GM21737 (cell line): ENCODE results near the gene EHD2.
"Not testable (repeated sequence)": the region's sequence is repeated elsewhere in the genome, so short reads cannot be mapped to it uniquely, and the experiment has no call there.

Experiments
- ATAC-seq: cut with Tn5 transposase; IDR thresholded peaks from one replicate; pipeline ENCODE4 v1.9.1; 2021; ENCODE audit warnings: mild to moderate bottlenecking, moderate library complexity; ENCODE audit not compliant: unreplicated experiment

Gene EHD2

GRCh38 chr19:47745010-47745901 is 32.0 kb downstream of the EHD2 start, which contains the start of gene NOP53:
Gene NOP53 (plus strand): TSS chr19:47745546. CDS start chr19:47745560, 14 bp downstream.
- peak; percentile 54 for ATAC-seq

GRCh38 chr19:47746129-47746528 is 32.9 kb downstream of the EHD2 start:
- ATAC-seq, result not testable (repeated sequence)

GRCh38 chr19:47749326-47749725 is 36.1 kb downstream of the EHD2 start:
- ATAC-seq, result no peak

- ATAC-seq, result no peak
Observed at GRCh38 chr19:47750752-47751151, 37.5 kb downstream of the EHD2 start.

- ATAC-seq, result no peak
Observed at GRCh38 chr19:47752440-47753211, 39.4 kb downstream of the EHD2 start.

GRCh38 chr19:47754206-47755064 is 41.2 kb downstream of the EHD2 start:
- ATAC-seq, result no peak

- no peak for ATAC-seq
Observed at GRCh38 chr19:47755065-47755761, 42.0 kb downstream of the EHD2 start.

- ATAC-seq, result no peak
Observed at GRCh38 chr19:47755762-47756626, 42.8 kb downstream of the EHD2 start.

GRCh38 chr19:47756627-47756929 is 43.4 kb downstream of the EHD2 start:
- ATAC-seq, result no peak

GRCh38 chr19:47756953-47757608 is 43.9 kb downstream of the EHD2 start:
- no peak for ATAC-seq

- ATAC-seq, result no peak
Observed at GRCh38 chr19:47757617-47758442, 44.6 kb downstream of the EHD2 start.

GRCh38 chr19:47758443-47758804 is 45.2 kb downstream of the EHD2 start:
- ATAC-seq, result no peak

GRCh38 chr19:47760632-47760999 is 47.4 kb downstream of the EHD2 start:
- no peak for ATAC-seq

- no peak for ATAC-seq
Observed at GRCh38 chr19:47761566-47761965, 48.3 kb downstream of the EHD2 start.

GRCh38 chr19:47762151-47762550 is 48.9 kb downstream of the EHD2 start:
- ATAC-seq, result no peak

GRCh38 chr19:47762615-47763308 is 49.5 kb downstream of the EHD2 start:
- no peak for ATAC-seq

GRCh38 chr19:47764705-47765104 is 51.5 kb downstream of the EHD2 start:
- ATAC-seq, result not testable (repeated sequence)
